Measurements from ENCODE around the gene ACTC1. TPM values are rescaled to one million over a fixed set of nuclear protein-coding genes. Genes with fewer than 3 reads are reported as not detected.
A peak's percentile ranks its signal among the peaks of the same experiment; 100 is the strongest.

The ACTC1 gene
- total and polyA plus RNA-seq, 9 donors, result 2,723 to 8,533 (median 6,983) TPM

GRCh38 chr15:34753236-34753894 is 42.0 kb downstream of the ACTC1 start:
- Histone ChIP-seq H3K27ac (ENCODE audit: low read length) (no peak overlapping the region), H3K36me3 (ENCODE audit: control insufficient read depth, insufficient read depth, low read length) (no peaks in the 10 kb centered on the region), H3K4me1 (ENCODE audit: control insufficient read depth, insufficient read depth, low read length) (no peaks in the 10 kb centered on the region), H3K4me3 (ENCODE audit: low read length) (no peak overlapping the region), H3K27me3 (ENCODE audit: control insufficient read depth, insufficient read depth, low read length) (peaks cover 42% of the 10 kb centered on the region), H3K9me3 (replicated peaks; ENCODE audit: control insufficient read depth, low read depth, low read length) (no peaks in the 10 kb centered on the region)
- DNase-seq, result peak; percentile 57
- 0% methylated on average over 2 of the region's 11 CpGs for WGBS (ENCODE audit: insufficient coverage)

GRCh38 chr15:34749691-34750090 is 45.7 kb downstream of the ACTC1 start:
- no peaks in the 10 kb centered on the region for H3K4me1 ChIP-seq (ENCODE audit: control insufficient read depth, insufficient read depth, low read length)
- peaks cover 24% of the 10 kb centered on the region for H3K27me3 ChIP-seq (ENCODE audit: control insufficient read depth, insufficient read depth, low read length)
- no peaks in the 10 kb centered on the region for H3K9me3 ChIP-seq (replicated peaks; ENCODE audit: control insufficient read depth, low read depth, low read length)
- no peak for DNase-seq
- H3K4me3 ChIP-seq (ENCODE audit: low read length), result no peak overlapping the region
- H3K36me3 ChIP-seq (ENCODE audit: control insufficient read depth, insufficient read depth, low read length), result no peaks in the 10 kb centered on the region
- 55% methylated on average over 3 of the region's 4 CpGs for WGBS (ENCODE audit: insufficient coverage)
- H3K27ac ChIP-seq (ENCODE audit: low read length), result no peak overlapping the region

Other genes with a start within 250 kb of the ACTC1 start
- 15.6 TPM for gene GOLGA8B, start 211.9 kb downstream of the ACTC1 start, total RNA-seq
- 10 to 100 TPM; 16.3 to 66.8 (median 30.0) TPM for gene GOLGA8B, start 211.9 kb downstream of the ACTC1 start, polyA plus RNA-seq (ENCODE audit: insufficient read depth in 1 of 8, insufficient read length in 8 of 8, low replicate concordance in 1 of 8)
- gene GJD2, start 40.6 kb downstream of the ACTC1 start, total RNA-seq, result 3.0 TPM
- 1 to 10 TPM in 7 of 8 donors, under 1 TPM in 1; 0.64 to 9.6 (median 4.3) TPM for gene GJD2, start 40.6 kb downstream of the ACTC1 start, polyA plus RNA-seq (ENCODE audit: insufficient read depth in 1 of 8, insufficient read length in 8 of 8, low replicate concordance in 1 of 8)
- 21.6 TPM for gene AQR, start 174.2 kb upstream of the ACTC1 start, total RNA-seq
- 10 to 100 TPM; 16.8 to 22.9 (median 18.8) TPM for gene AQR, start 174.2 kb upstream of the ACTC1 start, polyA plus RNA-seq (ENCODE audit: insufficient read depth in 1 of 8, insufficient read length in 8 of 8, low replicate concordance in 1 of 8)
- 22.3 TPM for gene ZNF770, start 192.7 kb upstream of the ACTC1 start, total RNA-seq
- 10 to 100 TPM; 14.8 to 26.2 (median 20.8) TPM for gene ZNF770, start 192.7 kb upstream of the ACTC1 start, polyA plus RNA-seq (ENCODE audit: insufficient read depth in 1 of 8, insufficient read length in 8 of 8, low replicate concordance in 1 of 8)